HEK293 (cell line): Measurements from ENCODE around the gene SLC35E1.
A peak's percentile ranks its signal among the peaks of the same experiment; 100 is the strongest.

Experiments
- BCL11A ChIP-seq: fragments of 450-650 bp; formaldehyde crosslinking; IDR thresholded peaks from 2 replicates; pipeline ENCODE4 v1.5.1; 2016; ENCODE audit warnings: low read depth, missing biosample characterization, missing genetic modification characterization
- BCL11B ChIP-seq: fragments of 450-650 bp; formaldehyde crosslinking; IDR thresholded peaks from 2 replicates; pipeline ENCODE4 v1.5.1; 2016; ENCODE audit warnings: low read depth, missing biosample characterization, missing genetic modification characterization
- GLI2 ChIP-seq: fragments of 450-650 bp; formaldehyde crosslinking; IDR thresholded peaks from 2 replicates; pipeline ENCODE4; 2017; ENCODE audit warnings: missing biosample characterization, missing genetic modification characterization, low read depth, borderline replicate concordance
- GLIS2 ChIP-seq: fragments of 450-650 bp; formaldehyde crosslinking; IDR thresholded peaks from 2 replicates; pipeline ENCODE4 v1.5.1; 2016; ENCODE audit warnings: missing biosample characterization, missing genetic modification characterization
- KLF10 ChIP-seq: fragments of 450-650 bp; IDR thresholded peaks from 2 replicates; pipeline ENCODE4 v1.5.1; 2018; ENCODE audit warnings: missing biosample characterization, mild to moderate bottlenecking, missing genetic modification characterization
- KLF8 ChIP-seq: fragments of 450-650 bp; formaldehyde crosslinking; IDR thresholded peaks from 2 replicates; pipeline ENCODE4 v1.5.1; 2016; ENCODE audit warnings: missing biosample characterization, missing genetic modification characterization
- MYNN ChIP-seq: fragments of 450-650 bp; formaldehyde crosslinking; IDR thresholded peaks from 2 replicates; pipeline ENCODE4 v1.5.1; 2016; ENCODE audit warnings: missing biosample characterization, missing genetic modification characterization, borderline replicate concordance
- OVOL3 ChIP-seq: fragments of 450-650 bp; formaldehyde crosslinking; IDR thresholded peaks from 2 replicates; pipeline ENCODE4 v1.5.1; 2016; ENCODE audit warnings: missing biosample characterization, missing genetic modification characterization
- TCF7L2 ChIP-seq: IDR thresholded peaks from 2 replicates; pipeline ENCODE4 v1.6.1; 2011; ENCODE audit warnings: low read depth, mild to moderate bottlenecking, inconsistent platforms, low read length, moderate library complexity, borderline replicate concordance
- ZBTB1 ChIP-seq: fragments of 450-650 bp; formaldehyde crosslinking; IDR thresholded peaks from 2 replicates; pipeline ENCODE4 v1.5.1; 2016; ENCODE audit warnings: missing biosample characterization, missing genetic modification characterization
- ZFP3 ChIP-seq: fragments of 450-650 bp; formaldehyde crosslinking; IDR thresholded peaks from 2 replicates; pipeline ENCODE4 v1.5.1; 2016; ENCODE audit warnings: low read depth, missing biosample characterization, missing genetic modification characterization
- ZFP69B ChIP-seq: fragments of 450-650 bp; formaldehyde crosslinking; IDR thresholded peaks from 2 replicates; pipeline ENCODE4 v1.5.1; 2016; ENCODE audit warnings: missing biosample characterization, missing genetic modification characterization
- ZIC2 ChIP-seq: fragments of 450-650 bp; formaldehyde crosslinking; IDR thresholded peaks from 2 replicates; pipeline ENCODE4 v1.5.1; 2016; ENCODE audit warnings: missing biosample characterization, missing genetic modification characterization
- ZNF133 ChIP-seq: fragments of 450-650 bp; formaldehyde crosslinking; IDR thresholded peaks from 2 replicates; pipeline ENCODE4 v1.5.1; 2016; ENCODE audit warnings: missing biosample characterization, missing genetic modification characterization
- ZNF157 ChIP-seq: fragments of 450-650 bp; formaldehyde crosslinking; IDR thresholded peaks from 2 replicates; pipeline ENCODE4 v1.5.1; 2016; ENCODE audit warnings: missing biosample characterization, missing genetic modification characterization
- ZNF311 ChIP-seq: fragments of 450-650 bp; formaldehyde crosslinking; IDR thresholded peaks from 2 replicates; pipeline ENCODE4 v1.5.1; 2017; ENCODE audit warnings: missing biosample characterization, missing genetic modification characterization, borderline replicate concordance
- ZNF324 ChIP-seq: fragments of 450-650 bp; formaldehyde crosslinking; IDR thresholded peaks from 2 replicates; pipeline ENCODE4 v1.5.1; 2016; ENCODE audit warnings: missing biosample characterization, missing genetic modification characterization
- ZNF350 ChIP-seq: fragments of 450-650 bp; formaldehyde crosslinking; IDR thresholded peaks from 2 replicates; pipeline ENCODE4 v1.5.0; 2017; ENCODE audit warnings: missing biosample characterization, mild to moderate bottlenecking, missing genetic modification characterization
- ZNF366 ChIP-seq: fragments of 450-650 bp; formaldehyde crosslinking; conservative IDR thresholded peaks from 2 replicates; pipeline ENCODE4 v1.5.1; 2016; ENCODE audit warnings: missing biosample characterization, missing genetic modification characterization
- ZNF394 ChIP-seq: fragments of 450-650 bp; formaldehyde crosslinking; IDR thresholded peaks from 2 replicates; pipeline ENCODE4 v1.5.1; 2016; ENCODE audit warnings: missing biosample characterization, missing genetic modification characterization, mild to moderate bottlenecking, moderate library complexity, borderline replicate concordance
- ZNF404 ChIP-seq: fragments of 450-650 bp; formaldehyde crosslinking; IDR thresholded peaks from 2 replicates; pipeline ENCODE4 v1.5.1; 2017; ENCODE audit warnings: missing biosample characterization, missing genetic modification characterization
- ZNF416 ChIP-seq: fragments of 450-650 bp; formaldehyde crosslinking; IDR thresholded peaks from 2 replicates; pipeline ENCODE4 v1.5.1; 2016; ENCODE audit warnings: missing biosample characterization, missing genetic modification characterization
- ZNF423 ChIP-seq: fragments of 450-650 bp; formaldehyde crosslinking; IDR thresholded peaks from 2 replicates; pipeline ENCODE4 v1.5.1; 2016; ENCODE audit warnings: missing biosample characterization, missing genetic modification characterization
- ZNF426 ChIP-seq: fragments of 450-650 bp; formaldehyde crosslinking; IDR thresholded peaks from 2 replicates; pipeline ENCODE4 v1.5.1; 2017; ENCODE audit warnings: missing biosample characterization, missing genetic modification characterization, mild to moderate bottlenecking, inconsistent platforms, moderate library complexity
- ZNF473 ChIP-seq: fragments of 450-650 bp; formaldehyde crosslinking; IDR thresholded peaks from 2 replicates; pipeline ENCODE4 v1.5.1; 2017; ENCODE audit warnings: missing biosample characterization, missing genetic modification characterization
- ZNF501 ChIP-seq: fragments of 450-650 bp; formaldehyde crosslinking; IDR thresholded peaks from 2 replicates; pipeline ENCODE4 v1.5.1; 2016; ENCODE audit warnings: missing biosample characterization, missing genetic modification characterization
- ZNF548 ChIP-seq: fragments of 450-650 bp; formaldehyde crosslinking; IDR thresholded peaks from 2 replicates; pipeline ENCODE4 v1.5.1; 2016; ENCODE audit warnings: missing biosample characterization, missing genetic modification characterization
- ZNF555 ChIP-seq: fragments of 450-650 bp; formaldehyde crosslinking; conservative IDR thresholded peaks from 2 replicates; pipeline ENCODE4 v1.5.1; 2017; ENCODE audit warnings: missing biosample characterization, mild to moderate bottlenecking, missing genetic modification characterization, inconsistent platforms
- ZNF558 ChIP-seq: fragments of 450-650 bp; formaldehyde crosslinking; IDR thresholded peaks from 2 replicates; pipeline ENCODE4 v1.5.1; 2016; ENCODE audit warnings: missing biosample characterization, missing genetic modification characterization
- ZNF585B ChIP-seq: fragments of 450-650 bp; formaldehyde crosslinking; IDR thresholded peaks from 2 replicates; pipeline ENCODE4 v1.5.1; 2016; ENCODE audit warnings: missing biosample characterization, missing genetic modification characterization
- ZNF626 ChIP-seq: fragments of 450-650 bp; sonication (Bioruptor Pico); formaldehyde crosslinking; IDR thresholded peaks from 2 replicates; pipeline ENCODE4 v1.5.1; 2018; ENCODE audit warnings: missing biosample characterization, missing genetic modification characterization, inconsistent platforms
- ZNF704 ChIP-seq: fragments of 450-650 bp; formaldehyde crosslinking; IDR thresholded peaks from 2 replicates; pipeline ENCODE4 v1.5.1; 2016; ENCODE audit warnings: missing biosample characterization, missing genetic modification characterization
- ZNF76 ChIP-seq: fragments of 450-650 bp; formaldehyde crosslinking; IDR thresholded peaks from 2 replicates; pipeline ENCODE4; 2016; ENCODE audit warnings: low read depth, missing biosample characterization, missing genetic modification characterization, borderline replicate concordance
- ZNF776 ChIP-seq: fragments of 450-650 bp; formaldehyde crosslinking; IDR thresholded peaks from 2 replicates; pipeline ENCODE4 v1.5.0; 2017; ENCODE audit warnings: missing biosample characterization, missing genetic modification characterization, borderline replicate concordance
- ZNF830 ChIP-seq: fragments of 450-650 bp; IDR thresholded peaks from 2 replicates; pipeline ENCODE4 v1.5.0; 2018; ENCODE audit warnings: missing biosample characterization, missing genetic modification characterization, low read depth, mild to moderate bottlenecking, moderate library complexity
- ZSCAN23 ChIP-seq: fragments of 450-650 bp; formaldehyde crosslinking; IDR thresholded peaks from 2 replicates; pipeline ENCODE4 v1.5.1; 2016; ENCODE audit warnings: missing biosample characterization, missing genetic modification characterization
- TF ChIP-seq, protein P1 (sequence below): fragments of 450-650 bp; formaldehyde crosslinking; IDR thresholded peaks from 2 replicates; pipeline ENCODE4 v1.5.1; 2016; ENCODE audit warnings: missing biosample characterization, missing genetic modification characterization, borderline replicate concordance
- TF ChIP-seq, protein P2 (sequence below): fragments of 450-650 bp; IDR thresholded peaks from 2 replicates; pipeline ENCODE4 v1.5.1; 2018; ENCODE audit warnings: missing biosample characterization, mild to moderate bottlenecking, missing genetic modification characterization

Gene SLC35E1

GRCh38 chr19:16608290-16608739, 36.1 kb upstream of the SLC35E1 start (continued):
- TF ChIP-seq KLF10 (peak; percentile 60; the same call in 1 of the 2 replicates), ZNF423 (tag by site-specific recombination) (no peak), ZIC2 (tag by site-specific recombination) (no peak), ZNF555 (no peak), ZNF558 (tag by site-specific recombination) (peak; percentile 75; the same call in 1 of the 2 replicates), ZNF473 (tag by site-specific recombination) (no peak), ZNF626 (tag by site-specific recombination) (no peak), MYNN (tag by site-specific recombination) (no peak), OVOL3 (no peak), ZNF76 (no peak), BCL11B (tag by site-specific recombination) (no peak), ZNF324 (tag by site-specific recombination) (no peak), BCL11A (tag by site-specific recombination) (no peak; the same call in 1 of the 2 replicates), ZNF501 (tag by site-specific recombination) (no peak), ZNF548 (no peak), GLIS2 (no peak), ZNF133 (tag by site-specific recombination) (no peak), ZNF830 (no peak), ZNF311 (tag by site-specific recombination) (no peak), ZNF404 (tag by site-specific recombination) (no peak), ZNF157 (tag by site-specific recombination) (no peak), ZFP3 (tag by site-specific recombination) (no peak), ZNF776 (tag by site-specific recombination) (no peak), ZFP69B (tag by site-specific recombination) (peak; percentile 62; the same call in 1 of the 2 replicates), ZSCAN23 (no peak), TCF7L2 (no peak), ZNF350 (tag by site-specific recombination) (no peak), ZNF416 (tag by site-specific recombination) (no peak), ZNF704 (no peak), ZNF585B (tag by site-specific recombination) (no peak), KLF8 (tag by site-specific recombination) (no peak), ZNF426 (no peak), ZNF394 (tag by site-specific recombination) (peak; percentile 21; the same call in 1 of the 2 replicates), ZNF366 (peak; percentile 42; the same call in 1 of the 2 replicates), ZBTB1 (tag by site-specific recombination) (no peak), GLI2 (tag by site-specific recombination) (peak; percentile 61; the same call in 1 of the 2 replicates)
- TF ChIP-seq, protein P1, sequence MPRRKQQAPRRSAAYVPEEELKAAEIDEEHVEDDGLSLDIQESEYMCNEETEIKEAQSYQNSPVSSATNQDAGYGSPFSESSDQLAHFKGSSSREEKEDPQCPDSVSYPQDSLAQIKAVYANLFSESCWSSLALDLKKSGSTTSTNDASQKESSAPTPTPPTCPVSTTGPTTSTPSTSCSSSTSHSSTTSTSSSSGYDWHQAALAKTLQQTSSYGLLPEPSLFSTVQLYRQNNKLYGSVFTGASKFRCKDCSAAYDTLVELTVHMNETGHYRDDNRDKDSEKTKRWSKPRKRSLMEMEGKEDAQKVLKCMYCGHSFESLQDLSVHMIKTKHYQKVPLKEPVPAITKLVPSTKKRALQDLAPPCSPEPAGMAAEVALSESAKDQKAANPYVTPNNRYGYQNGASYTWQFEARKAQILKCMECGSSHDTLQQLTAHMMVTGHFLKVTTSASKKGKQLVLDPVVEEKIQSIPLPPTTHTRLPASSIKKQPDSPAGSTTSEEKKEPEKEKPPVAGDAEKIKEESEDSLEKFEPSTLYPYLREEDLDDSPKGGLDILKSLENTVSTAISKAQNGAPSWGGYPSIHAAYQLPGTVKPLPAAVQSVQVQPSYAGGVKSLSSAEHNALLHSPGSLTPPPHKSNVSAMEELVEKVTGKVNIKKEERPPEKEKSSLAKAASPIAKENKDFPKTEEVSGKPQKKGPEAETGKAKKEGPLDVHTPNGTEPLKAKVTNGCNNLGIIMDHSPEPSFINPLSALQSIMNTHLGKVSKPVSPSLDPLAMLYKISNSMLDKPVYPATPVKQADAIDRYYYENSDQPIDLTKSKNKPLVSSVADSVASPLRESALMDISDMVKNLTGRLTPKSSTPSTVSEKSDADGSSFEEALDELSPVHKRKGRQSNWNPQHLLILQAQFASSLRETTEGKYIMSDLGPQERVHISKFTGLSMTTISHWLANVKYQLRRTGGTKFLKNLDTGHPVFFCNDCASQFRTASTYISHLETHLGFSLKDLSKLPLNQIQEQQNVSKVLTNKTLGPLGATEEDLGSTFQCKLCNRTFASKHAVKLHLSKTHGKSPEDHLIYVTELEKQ (tag by site-specific recombination), result peak; percentile 50; the same call in 1 of the 2 replicates
- TF ChIP-seq, protein P2, sequence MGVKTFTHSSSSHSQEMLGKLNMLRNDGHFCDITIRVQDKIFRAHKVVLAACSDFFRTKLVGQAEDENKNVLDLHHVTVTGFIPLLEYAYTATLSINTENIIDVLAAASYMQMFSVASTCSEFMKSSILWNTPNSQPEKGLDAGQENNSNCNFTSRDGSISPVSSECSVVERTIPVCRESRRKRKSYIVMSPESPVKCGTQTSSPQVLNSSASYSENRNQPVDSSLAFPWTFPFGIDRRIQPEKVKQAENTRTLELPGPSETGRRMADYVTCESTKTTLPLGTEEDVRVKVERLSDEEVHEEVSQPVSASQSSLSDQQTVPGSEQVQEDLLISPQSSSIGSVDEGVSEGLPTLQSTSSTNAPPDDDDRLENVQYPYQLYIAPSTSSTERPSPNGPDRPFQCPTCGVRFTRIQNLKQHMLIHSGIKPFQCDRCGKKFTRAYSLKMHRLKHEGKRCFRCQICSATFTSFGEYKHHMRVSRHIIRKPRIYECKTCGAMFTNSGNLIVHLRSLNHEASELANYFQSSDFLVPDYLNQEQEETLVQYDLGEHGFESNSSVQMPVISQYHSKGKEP (tag by site-specific recombination), result peak; percentile 38; the same call in 1 of the 2 replicates
